HG03103 (cell line): Measurements from ENCODE around the gene SELENOM.
"Not testable (repeated sequence)": the region's sequence is repeated elsewhere in the genome, so short reads cannot be mapped to it uniquely, and the experiment has no call there.

ENCODE experiments used
- ATAC-seq: cut with Tn5 transposase; IDR thresholded peaks from one replicate; pipeline ENCODE4 v1.9.1; 2021; ENCODE audit warnings: low read depth; ENCODE audit not compliant: unreplicated experiment

The SELENOM gene

DNA sequence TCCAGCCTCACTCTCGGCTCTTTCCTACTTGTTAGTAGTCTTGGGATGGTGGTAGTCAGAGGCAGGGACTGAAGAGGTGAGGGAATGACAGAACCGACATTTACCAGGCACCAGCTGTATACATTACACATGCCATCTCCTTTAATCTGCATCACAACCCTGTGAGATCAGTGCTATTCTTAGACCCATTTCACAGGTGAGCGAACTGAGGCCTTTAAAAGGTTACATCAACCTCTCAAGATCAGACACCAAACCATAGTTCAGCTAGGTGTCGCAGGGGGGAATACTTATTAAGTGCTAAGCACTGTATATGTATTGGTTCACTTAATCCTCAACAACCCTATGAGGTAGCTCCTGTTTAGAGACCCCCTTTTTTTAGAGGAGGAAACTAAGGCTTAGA is 27.3 kb upstream of the SELENOM start:
- no peak for ATAC-seq

DNA sequence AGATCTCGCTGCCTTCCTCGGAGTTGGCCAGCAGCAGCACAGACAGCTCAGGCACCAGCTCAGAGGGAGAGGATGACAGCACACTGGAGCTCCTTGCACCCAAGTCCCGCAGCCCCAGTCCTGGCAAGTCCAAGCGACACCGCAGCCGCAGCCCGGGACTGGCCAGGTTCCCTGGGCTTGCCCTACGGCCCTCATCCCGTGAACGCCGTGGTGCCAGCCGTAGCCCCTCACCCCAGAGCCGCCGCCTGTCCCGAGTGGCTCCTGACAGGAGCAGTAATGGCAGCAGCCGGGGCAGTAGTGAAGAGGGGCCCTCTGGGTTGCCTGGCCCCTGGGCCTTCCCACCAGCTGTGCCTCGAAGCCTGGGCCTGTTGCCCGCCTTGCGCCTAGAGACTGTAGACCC is 26.5 kb upstream of the SELENOM start:
- no peak for ATAC-seq

DNA sequence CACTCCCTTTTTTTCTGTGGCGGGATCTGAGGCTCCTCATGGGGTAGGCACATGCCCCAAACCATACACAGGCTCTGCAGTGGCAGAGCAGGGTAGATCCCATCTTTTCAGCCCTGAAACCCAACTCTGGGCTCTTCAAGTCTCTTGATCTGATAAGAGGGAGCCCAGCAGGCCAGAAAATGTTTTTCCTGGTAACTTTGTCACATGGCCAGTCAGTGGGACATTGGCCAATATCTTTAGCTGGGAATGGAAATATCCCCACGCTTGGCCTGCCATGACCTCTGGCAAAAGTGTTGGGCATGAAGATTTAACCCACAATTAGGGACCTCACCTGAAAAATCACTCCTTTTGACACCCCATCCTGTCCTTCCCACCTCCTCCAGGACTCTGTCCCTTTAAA is 23.5 kb upstream of the SELENOM start:
- ATAC-seq, result no peak

DNA sequence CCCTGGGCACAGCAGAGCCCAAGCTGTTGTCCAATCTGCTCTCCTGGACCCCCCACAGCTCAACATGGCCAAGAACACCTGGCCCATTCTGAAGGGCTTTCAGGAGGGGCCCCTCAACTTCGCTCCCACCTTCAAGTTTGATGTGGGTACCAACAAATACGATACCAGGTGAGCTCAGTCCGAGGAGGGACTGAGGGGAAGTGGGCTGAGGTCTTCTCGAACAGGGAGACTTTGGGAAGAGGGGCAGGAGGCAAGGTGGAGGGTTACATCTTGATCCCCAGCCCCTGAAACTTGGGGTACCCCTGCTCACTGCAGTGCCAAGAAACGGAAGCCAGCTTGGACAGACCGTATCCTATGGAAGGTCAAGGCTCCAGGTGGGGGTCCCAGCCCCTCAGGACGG is 20.8 kb upstream of the SELENOM start:
- no peak for ATAC-seq

DNA sequence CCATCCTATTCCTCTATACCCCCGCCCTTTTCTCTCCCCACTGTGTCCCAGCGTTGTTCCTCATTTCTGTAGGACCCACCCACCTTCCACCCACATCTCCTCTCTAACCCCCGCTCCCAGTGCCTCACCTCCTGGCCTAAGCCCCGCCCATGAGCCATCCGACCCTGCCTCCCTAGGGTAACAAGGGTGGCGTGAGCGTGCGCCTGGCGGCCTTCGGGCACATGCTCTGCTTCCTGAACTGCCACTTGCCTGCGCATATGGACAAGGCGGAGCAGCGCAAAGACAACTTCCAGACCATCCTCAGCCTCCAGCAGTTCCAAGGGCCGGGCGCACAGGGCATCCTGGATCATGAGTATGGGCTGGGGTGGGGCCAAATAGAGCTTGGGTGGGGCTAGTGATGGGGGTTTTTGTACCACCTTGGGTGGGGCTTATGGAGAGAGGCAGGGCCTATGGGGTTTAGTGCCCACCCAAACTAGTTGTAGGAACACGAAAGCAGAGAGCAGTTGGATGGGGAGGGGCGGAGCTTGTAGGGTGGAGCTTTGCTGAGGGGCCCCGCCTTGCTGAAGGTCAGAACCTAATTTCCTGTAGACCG is 19.9 kb upstream of the SELENOM start:
- ATAC-seq, result no peak

DNA sequence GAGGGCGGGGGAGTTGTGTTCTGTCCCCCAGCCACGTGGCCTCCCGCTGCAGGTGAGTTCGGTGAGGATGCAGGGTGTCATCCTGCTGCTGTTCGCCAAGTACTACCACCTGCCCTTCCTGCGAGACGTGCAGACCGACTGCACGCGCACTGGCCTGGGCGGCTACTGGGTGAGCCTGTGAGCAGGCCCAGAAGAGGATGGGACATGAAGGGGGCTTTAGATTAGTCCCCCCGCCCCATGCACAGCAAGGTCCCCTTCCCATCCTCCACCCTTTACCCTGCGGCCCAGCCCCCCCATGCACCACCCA is 19.5 kb upstream of the SELENOM start:
- no peak for ATAC-seq

DNA sequence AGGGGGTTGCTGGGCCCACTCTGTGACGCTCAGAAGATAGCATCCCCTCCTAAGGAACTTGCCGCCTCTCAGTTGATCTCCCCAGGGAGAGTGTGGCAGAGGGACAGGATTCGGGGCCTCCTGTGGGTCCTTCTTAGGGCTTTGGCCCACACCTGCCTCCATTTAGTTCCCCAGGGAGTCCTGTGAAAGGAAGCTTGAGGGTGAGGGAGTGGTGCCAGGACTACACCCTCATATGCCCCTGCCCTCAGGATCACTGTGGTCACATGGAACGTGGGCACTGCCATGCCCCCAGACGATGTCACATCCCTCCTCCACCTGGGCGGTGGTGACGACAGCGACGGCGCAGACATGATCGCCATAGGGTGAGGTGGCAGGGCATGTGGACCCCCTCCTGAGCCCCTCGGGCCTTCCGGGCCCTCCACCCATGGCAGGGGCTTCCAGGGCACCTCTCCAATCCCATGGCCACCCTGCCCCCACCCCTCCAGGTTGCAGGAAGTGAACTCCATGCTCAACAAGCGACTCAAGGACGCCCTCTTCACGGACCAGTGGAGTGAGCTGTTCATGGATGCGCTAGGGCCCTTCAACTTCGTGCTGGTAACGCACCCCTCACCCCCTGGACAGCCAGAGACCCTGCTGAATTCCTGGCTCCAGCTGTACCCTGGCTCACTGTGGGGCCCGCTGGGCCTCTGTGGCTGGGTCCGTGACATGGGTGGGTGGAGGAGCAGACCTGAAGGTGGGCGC is 18.9 kb upstream of the SELENOM start:
- no peak for ATAC-seq

DNA sequence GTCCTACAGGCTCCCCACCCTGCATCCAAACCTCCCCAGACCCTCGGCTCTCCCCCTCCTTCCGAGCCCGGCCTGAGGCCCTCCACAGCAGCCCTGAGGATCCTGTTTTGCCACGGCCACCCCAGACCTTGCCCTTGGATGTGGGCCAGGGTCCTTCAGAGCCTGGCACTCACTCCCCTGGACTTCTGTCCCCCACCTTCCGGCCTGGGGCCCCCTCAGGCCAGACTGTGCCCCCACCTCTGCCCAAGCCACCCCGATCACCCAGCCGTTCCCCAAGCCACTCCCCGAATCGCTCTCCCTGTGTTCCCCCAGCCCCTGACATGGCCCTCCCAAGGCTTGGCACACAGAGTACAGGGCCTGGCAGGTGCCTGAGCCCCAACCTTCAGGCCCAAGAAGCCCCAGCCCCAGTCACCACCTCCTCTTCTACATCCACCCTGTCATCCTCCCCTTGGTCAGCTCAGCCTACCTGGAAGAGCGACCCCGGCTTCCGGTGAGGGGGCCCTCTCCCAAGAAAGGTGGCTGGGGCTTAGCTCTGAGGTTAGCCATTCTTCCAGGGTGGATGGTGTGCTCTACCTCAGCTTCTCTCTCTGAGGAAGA is 18.3 kb upstream of the SELENOM start:
- ATAC-seq, result no peak

DNA sequence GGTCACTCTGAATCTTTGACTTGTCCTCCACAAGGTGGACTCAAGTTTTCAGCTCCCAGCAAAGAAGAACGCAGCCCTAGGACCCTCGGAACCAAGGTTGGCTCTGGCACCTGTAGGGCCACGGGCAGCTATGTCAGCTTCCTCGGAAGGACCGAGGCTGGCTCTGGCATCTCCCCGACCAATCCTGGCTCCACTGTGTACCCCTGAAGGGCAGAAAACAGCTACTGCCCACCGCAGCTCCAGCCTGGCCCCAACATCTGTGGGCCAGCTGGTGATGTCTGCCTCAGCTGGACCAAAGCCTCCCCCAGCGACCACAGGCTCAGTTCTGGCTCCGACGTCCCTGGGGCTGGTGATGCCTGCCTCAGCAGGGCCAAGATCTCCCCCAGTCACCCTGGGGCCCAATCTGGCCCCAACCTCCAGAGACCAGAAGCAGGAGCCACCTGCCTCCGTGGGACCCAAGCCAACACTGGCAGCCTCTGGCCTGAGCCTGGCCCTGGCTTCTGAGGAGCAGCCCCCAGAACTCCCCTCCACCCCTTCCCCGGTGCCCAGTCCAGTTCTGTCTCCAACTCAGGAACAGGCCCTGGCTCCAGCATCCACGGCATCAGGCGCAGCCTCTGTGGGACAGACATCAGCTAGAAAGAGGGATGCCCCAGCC is 17.6 kb upstream of the SELENOM start:
- ATAC-seq, result no peak

DNA sequence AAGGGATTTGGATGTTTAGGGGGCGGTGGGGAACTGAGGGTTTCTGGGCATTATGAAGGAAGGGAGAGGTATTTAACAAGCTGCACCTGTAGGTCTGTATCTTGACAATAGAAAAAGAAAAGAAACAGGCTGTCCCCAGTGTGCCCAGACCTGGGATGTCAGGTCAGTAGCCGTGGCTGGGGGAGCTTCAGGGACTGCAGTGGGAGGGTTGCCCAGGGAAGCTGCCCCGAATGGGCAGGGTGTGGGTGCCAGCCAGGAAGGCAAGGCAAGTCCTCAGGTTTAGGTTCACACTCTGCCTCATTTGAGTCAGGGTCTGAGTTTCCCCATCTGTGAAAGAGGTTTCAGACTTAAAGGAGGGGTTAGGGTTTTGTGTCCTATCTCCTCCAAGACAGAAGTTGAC is 16.9 kb upstream of the SELENOM start:
- ATAC-seq, result no peak

DNA sequence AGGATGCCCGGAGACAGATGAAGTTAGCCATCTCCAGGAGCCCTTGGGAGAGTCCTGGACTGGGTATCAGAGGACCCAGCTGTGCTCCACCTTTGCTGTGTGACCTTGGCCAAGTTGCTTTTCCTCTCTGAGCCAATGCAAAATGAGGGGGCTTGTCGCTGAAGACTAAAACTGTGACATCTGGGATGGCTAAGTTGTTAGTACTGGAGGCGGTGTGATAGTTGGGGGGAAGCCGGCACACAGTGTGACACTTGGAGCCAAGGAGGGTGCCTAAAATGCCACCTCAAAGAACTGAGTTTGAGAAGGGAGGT is 15.9 kb upstream of the SELENOM start:
- ATAC-seq, result no peak

DNA sequence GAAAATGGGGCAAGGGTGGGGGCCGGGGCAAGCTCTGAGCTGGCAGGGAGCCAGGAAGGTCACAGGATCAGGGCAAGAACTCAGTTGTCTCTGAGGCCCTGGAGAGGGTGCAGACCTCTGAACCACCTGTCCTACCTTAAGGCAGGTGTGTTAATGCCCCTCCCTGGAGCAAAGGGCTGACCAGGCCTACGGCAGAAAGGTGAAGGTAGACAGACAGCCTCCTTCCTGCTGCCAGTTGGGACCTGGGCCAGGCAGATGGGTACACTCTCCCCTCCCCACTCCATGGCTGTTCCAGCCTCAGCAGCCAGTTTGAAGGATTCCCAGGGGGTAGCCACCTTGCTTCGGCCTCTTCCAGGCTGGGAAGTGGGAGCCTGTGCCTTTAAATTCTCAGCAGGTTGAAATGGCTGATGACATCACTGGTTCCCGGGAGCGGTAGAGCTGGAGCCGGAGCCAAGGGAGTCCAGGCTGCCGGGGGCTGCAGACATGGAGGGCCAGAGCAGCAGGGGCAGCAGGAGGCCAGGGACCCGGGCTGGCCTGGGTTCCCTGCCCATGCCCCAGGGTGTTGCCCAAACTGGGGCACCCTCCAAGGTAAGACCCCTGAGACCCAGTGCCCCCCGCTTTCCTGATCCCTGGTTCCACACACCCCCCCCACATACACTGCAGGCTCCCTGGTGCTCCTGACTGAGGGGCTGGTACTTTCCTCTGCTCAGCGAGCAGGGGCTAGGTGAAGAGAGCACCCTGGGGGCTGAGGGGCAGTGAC is 15.3 kb upstream of the SELENOM start, which contains the start of gene INPP5J:
INPP5J (plus strand) TSS at position 435 of the 760 bp plus-strand sequence; CDS start at position 484, 49 bp downstream.
- ATAC-seq, result no peak

DNA sequence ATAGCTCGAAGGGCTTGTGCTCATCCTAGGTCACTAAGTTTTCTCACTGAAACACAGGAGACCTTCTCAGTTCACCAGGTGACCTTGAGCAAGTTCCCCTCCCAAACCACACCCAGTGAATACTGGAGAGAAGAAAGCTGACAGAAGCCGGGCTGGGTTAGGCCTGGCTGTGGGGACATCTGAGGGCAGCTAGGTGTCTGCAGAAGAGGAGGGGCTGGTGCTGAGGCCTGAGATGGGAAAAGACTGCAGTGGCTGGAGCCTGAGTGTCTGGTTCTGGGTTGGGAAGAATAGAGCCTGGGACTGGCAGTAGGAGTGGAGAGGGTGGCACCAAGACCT is 14.8 kb upstream of the SELENOM start:
- no peak for ATAC-seq

DNA sequence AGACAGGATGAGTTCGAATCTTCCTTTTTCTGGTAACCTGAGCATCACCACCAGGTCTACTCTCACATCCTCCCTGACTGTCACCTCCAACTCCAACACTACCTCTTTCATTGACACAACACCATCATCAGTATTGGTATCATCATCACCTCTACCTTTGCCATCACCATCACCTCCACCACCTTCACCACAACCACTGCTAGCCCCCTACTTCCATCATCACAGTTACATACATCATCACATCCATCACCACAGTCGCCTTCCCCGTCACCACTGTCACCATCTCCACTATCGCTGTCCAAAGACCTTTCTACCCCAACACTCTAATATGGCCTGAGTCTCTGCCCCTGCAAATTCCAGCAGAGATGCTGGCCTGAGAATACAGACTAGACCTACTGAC is 14.0 kb upstream of the SELENOM start:
- ATAC-seq, result no peak

DNA sequence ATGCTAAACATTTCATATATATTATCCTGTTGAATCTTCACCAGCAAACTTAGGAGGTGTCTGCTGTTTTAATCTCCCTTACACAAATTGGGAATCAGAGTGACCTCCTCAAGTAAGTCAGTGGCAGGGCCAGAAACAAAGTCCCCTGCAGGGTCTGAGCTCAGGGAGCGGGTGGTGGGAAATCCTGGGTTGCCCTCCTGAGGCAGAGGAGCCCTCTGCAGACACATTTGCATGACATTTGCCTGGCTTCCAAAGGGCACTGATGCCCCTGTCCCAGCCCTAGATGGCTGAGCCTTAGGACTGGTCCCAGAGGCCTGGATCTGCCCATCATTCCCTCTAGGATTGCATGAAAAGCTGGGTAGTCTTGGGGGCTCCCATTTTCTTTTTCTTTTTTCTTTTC is 13.3 kb upstream of the SELENOM start:
- ATAC-seq, result no peak

DNA sequence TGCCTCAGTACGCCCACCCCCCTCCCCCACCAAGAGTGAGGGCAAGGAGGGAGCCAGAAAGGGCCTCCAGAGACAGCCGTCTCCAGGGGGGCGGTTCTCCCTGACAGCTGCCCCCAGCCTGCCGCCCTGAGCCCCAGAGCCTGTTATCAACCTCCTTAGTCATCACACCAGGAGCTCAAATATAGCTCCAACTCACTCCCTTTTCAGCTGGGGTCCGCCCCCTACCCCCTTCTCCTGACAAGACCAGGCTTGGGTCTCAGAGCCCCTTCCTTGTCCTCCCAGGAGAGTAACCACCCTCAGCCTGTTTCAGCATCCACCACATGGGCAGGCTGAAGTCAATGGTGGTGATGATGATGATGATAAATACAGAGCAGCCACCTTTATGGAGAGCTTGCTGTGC is 12.9 kb upstream of the SELENOM start:
- ATAC-seq, result no peak

DNA sequence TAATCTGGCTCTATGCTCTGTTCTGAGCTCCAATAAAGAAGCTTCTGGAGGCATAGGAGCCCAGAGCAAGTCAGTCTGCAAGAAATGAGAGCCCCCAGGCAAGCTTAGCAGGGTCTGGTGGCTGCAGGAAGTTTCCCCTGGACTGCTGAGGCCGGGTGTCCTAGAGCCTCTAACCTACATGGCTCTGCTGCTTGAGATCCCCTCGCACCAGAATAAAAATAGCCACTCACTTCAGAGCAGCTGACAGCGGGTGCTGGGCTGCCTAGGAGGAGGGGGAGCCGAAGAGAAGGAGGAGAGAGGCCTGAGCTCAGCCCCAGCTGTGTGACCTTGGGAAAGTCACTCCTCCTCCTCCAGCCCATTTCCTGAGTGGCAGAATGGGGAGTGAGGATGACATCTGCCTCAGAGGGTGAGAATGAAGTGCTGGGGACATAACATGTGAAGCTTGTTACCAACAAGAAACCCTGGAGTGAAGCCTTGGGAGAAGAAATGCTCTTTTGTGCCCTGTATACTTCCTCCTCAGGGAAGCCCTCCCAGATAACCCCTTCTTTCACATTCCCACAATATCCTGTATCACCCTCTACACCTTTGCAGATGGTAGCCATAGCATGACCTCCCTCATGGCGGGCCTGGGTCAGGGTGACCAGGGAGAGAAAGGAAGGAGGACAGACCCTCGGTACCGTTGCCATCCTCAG is 11.8 kb upstream of the SELENOM start:
- no peak for ATAC-seq

DNA sequence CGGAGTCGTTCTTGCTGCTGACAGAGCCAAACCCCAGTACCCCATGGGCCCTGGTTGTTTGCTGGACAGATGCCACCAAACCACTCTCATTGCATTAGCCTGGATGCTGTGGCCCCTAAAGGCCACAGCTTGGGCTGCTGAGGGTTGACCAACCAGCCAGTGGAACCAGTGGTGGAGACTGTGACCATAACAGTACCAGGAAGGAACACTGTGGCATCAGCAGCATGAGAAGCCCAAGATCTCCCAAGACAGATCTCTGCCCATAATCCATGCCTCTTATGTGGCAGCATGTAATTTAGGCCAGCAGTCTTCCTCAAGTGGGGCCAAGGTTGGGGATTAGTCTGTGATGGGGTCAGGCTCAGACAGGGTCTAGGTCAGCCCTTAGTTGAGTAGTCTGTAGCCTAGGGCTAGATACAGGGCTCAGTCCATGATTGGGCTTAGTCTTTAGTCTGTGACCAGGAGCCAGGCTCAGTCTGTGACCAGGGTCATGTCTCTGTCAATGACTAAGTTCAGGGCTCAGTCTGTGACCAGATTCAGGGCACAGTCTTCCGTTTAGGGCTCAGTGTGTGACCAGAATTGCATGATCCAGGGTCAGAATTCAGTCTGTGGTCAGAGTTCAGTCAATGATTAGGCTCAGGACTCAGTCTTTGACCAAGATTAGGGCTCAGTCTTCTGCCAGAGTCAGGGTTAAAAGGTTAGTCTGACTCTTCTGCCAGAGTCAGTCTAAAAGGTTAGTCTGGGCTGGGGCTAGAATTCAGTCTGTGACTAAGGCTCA is 10.9 kb upstream of the SELENOM start:
- ATAC-seq, result no peak

DNA sequence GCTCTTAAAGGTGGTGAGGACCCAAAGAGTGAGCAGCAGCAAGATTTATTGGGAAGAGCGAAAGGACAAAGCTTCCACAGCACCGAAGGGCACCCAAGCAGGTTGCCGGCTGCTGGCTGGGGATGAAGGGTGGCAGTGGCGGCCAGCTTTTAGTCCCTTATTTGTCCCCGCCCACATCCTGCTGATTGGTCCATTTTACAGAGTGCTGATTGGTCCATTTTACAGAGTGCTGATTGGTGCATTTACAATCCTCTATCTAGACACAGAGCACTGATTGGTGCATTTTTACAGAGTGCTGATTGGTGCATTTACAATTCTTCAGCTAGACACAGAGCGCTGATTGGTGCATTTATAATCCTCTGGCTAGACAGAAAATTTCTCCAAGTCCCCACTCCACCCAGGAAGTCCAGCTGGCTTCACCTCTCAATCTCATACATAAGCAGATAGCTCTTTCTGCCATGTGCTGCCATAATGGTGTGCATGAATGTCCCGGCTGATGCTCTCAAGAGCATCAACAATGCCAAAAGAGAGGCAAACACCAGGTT is 5.3 kb upstream of the SELENOM start:
- not testable (repeated sequence) for ATAC-seq

DNA sequence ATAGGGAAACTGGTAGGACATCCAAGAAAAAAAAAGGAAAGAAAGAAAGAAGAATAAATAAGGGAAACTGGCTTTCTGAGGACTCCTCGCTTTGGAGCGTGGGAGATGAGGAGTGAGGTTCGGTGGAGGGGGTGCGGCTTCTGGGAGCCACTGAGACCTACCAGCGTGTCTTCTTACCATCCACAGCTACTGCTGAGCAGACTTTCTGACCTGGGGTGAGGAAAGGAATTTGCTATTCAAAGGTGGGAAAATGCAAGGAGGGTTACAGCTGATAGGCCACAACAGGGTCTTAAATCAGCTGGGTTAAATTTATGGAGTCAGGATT is 488 bp upstream of the SELENOM start:
- ATAC-seq, result no peak
